Measurements from ENCODE around the gene NKIRAS1. TPM values are rescaled to one million over a fixed set of nuclear protein-coding genes. Genes with fewer than 3 reads are reported as not detected.
A peak's percentile ranks its signal among the peaks of the same experiment; 100 is the strongest.

NKIRAS1 gene
- 1 to 10 TPM; 2.2 to 3.3 (median 2.8) TPM for total RNA-seq
- total RNA-seq (2013): 6.0 TPM

- Histone ChIP-seq H3K4me1 (ENCODE audit: control insufficient read depth, insufficient read depth, low read length) (peaks cover 21% of the 10 kb centered on the region), H3K27me3 (ENCODE audit: control insufficient read depth, insufficient read depth, low read length) (no peaks in the 10 kb centered on the region), H3K4me3 (ENCODE audit: low read length) (peak within 1 kb of the TSS; percentile 100), H3K36me3 (ENCODE audit: control insufficient read depth, insufficient read depth, low read length) (peaks cover 22% of the 10 kb centered on the region), H3K27ac (ENCODE audit: low read length) (peak within 1 kb of the TSS; percentile 86), H3K9me3 (ENCODE audit: control insufficient read depth, insufficient read depth, low read length) (no peaks in the 10 kb centered on the region)
- no peak for TF ChIP-seq CTCF (IDR thresholded peaks at IDR 0.05)
- Mint-ChIP-seq H3K9me3 (no peaks in the 10 kb centered on the region), H3K27me3 (ENCODE audit: low read depth in 2 of 2) (peaks cover 0 to 2% of the 10 kb centered on the region in 2 donors), H3K4me3 (peak within 1 kb of the TSS; percentile 97), H3K4me1 (peaks cover 38 to 42% of the 10 kb centered on the region in 2 donors), H3K36me3 (no peaks in the 10 kb centered on the region), H3K27ac (peak within 1 kb of the TSS; percentile 95 to 97)
- ATAC-seq (peak; percentile 91 to 99 (median 94)), DNase-seq (peak; percentile 94 to 98)
- under 1% methylated on average over 64 of the region's 64 CpGs for WGBS (ENCODE audit: insufficient coverage)
- intact Hi-C loops (cut with micrococcal nuclease): loop anchor here (1.0 to 2.0 kb wide), 2 partner anchors 28 to 108 kb away; partner anchors contain the start of gene NR1D2
Observed at GRCh38 chr3:23916886-23917678, at the start of gene NKIRAS1, which contains the start of gene RPL15. Gene NKIRAS1, minus strand, starts transcription at chr3:23916990. Its CDS starts 6,086 bp downstream, at chr3:23910904. Gene RPL15, plus strand, starts transcription at chr3:23917132. Its CDS starts 728 bp downstream, at chr3:23917860.

GRCh38 chr3:23966328-23966727, 49.5 kb upstream of the NKIRAS1 start:
- Histone ChIP-seq H3K27ac (ENCODE audit: low read length) (no peak overlapping the region), H3K27me3 (ENCODE audit: control insufficient read depth, insufficient read depth, low read length) (no peaks in the 10 kb centered on the region), H3K9me3 (ENCODE audit: control insufficient read depth, insufficient read depth, low read length) (no peaks in the 10 kb centered on the region), H3K4me3 (ENCODE audit: low read length) (no peak overlapping the region), H3K4me1 (ENCODE audit: control insufficient read depth, insufficient read depth, low read length) (no peaks in the 10 kb centered on the region), H3K36me3 (ENCODE audit: control insufficient read depth, insufficient read depth, low read length) (peaks cover 52% of the 10 kb centered on the region)
- intact Hi-C loops (cut with micrococcal nuclease): no loop called here
- no peak overlapping the region for H3K27ac Mint-ChIP-seq
- no peaks in the 10 kb centered on the region for H3K27me3 Mint-ChIP-seq (ENCODE audit: low read depth in 2 of 2)
- DNase-seq: no peak
- H3K9me3 Mint-ChIP-seq: no peaks in the 10 kb centered on the region
- peaks cover 29% of the 10 kb centered on the region for H3K36me3 Mint-ChIP-seq
- peaks cover 8 to 18% of the 10 kb centered on the region in 2 donors for H3K4me1 Mint-ChIP-seq
- peak overlapping the region; percentile 17 for H3K4me3 Mint-ChIP-seq
- 93% methylated on average over 1 of the region's 1 CpG for WGBS (ENCODE audit: insufficient coverage)
- ATAC-seq: no peak
- no peak for TF ChIP-seq CTCF (IDR thresholded peaks at IDR 0.05)

GRCh38 chr3:23964537-23965235, 47.9 kb upstream of the NKIRAS1 start:
- H3K9me3 ChIP-seq (ENCODE audit: control insufficient read depth, insufficient read depth, low read length): no peaks in the 10 kb centered on the region
- H3K27me3 ChIP-seq (ENCODE audit: control insufficient read depth, insufficient read depth, low read length): no peaks in the 10 kb centered on the region
- H3K27ac ChIP-seq (ENCODE audit: low read length): no peak overlapping the region
- intact Hi-C loops (cut with micrococcal nuclease): no loop called here
- DNase-seq (no peak), ATAC-seq (no peak)
- H3K4me1 ChIP-seq (ENCODE audit: control insufficient read depth, insufficient read depth, low read length): no peaks in the 10 kb centered on the region
- peak overlapping the region in 1 of 2 donors; percentile 67 for H3K27ac Mint-ChIP-seq
- 98% methylated on average over 3 of the region's 3 CpGs for whole genome bisulfite sequencing (ENCODE audit: insufficient coverage)
- no peak for TF ChIP-seq CTCF (IDR thresholded peaks at IDR 0.05)
- H3K4me1 Mint-ChIP-seq: peaks cover 9 to 19% of the 10 kb centered on the region in 2 donors
- no peak overlapping the region for H3K4me3 ChIP-seq (ENCODE audit: low read length)
- H3K9me3 Mint-ChIP-seq: no peaks in the 10 kb centered on the region
- no peak overlapping the region for H3K4me3 Mint-ChIP-seq
- no peaks in the 10 kb centered on the region for H3K27me3 Mint-ChIP-seq (ENCODE audit: low read depth in 2 of 2)
- H3K36me3 Mint-ChIP-seq: peaks cover 29% of the 10 kb centered on the region
- H3K36me3 ChIP-seq (ENCODE audit: control insufficient read depth, insufficient read depth, low read length): peaks cover 58% of the 10 kb centered on the region
